Epithelial cell of proximal tubule (primary cell): Measurements from ENCODE around the gene SLK. TPM values are rescaled to one million over a fixed set of nuclear protein-coding genes. Genes with fewer than 3 reads are reported as not detected.

Experiments used
- DNase-seq: peaks from one replicate; pipeline ENCODE4 v3.0.0-alpha.2; 2011; ENCODE audit warnings: low read depth
- H3K4me3 ChIP-seq: 2 replicates; pipeline ENCODE4 v1.5.1; 2011; ENCODE audit warnings: low read depth, mild to moderate bottlenecking, low read length
- total RNA-seq: library from RNA; depleted of rRNA; stranded (reverse); fragments of >200 nt; gene quantifications from 2 replicates; pipeline ENCODE4 v1.2.3, GENCODE V29; 2015
- TF ChIP-seq, protein P1 (sequence below): conservative IDR thresholded peaks from 2 replicates; pipeline ENCODE4 v1.5.1; 2012; ENCODE audit warnings: low read depth, mild to moderate bottlenecking, low read length

Gene SLK
- total RNA-seq, 1 donor from 2014 or later, result 30.4 TPM

DNA sequence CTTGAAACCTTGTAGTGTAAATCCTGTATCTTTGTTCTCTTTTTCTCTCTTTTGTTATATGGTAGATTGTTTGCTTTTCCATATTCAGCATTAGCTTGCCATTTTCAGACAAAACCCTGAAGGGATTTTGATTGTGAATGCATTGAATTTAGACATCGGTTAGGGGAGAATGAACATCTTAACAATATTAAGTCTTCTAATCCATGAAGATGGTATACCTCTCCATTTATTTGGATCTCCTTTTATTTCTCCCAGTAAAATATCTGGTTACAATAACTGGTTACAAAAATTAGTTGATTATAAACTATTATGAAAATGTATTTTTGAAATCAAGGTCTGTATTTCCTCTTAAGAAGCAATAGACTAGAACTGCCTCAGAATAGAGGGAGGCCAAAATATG, 12.4 kb upstream of the SLK start:
- TF ChIP-seq, protein P1, sequence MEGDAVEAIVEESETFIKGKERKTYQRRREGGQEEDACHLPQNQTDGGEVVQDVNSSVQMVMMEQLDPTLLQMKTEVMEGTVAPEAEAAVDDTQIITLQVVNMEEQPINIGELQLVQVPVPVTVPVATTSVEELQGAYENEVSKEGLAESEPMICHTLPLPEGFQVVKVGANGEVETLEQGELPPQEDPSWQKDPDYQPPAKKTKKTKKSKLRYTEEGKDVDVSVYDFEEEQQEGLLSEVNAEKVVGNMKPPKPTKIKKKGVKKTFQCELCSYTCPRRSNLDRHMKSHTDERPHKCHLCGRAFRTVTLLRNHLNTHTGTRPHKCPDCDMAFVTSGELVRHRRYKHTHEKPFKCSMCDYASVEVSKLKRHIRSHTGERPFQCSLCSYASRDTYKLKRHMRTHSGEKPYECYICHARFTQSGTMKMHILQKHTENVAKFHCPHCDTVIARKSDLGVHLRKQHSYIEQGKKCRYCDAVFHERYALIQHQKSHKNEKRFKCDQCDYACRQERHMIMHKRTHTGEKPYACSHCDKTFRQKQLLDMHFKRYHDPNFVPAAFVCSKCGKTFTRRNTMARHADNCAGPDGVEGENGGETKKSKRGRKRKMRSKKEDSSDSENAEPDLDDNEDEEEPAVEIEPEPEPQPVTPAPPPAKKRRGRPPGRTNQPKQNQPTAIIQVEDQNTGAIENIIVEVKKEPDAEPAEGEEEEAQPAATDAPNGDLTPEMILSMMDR, result no peak
- no peak overlapping the region for H3K4me3 ChIP-seq
- no peak for DNase-seq

DNA sequence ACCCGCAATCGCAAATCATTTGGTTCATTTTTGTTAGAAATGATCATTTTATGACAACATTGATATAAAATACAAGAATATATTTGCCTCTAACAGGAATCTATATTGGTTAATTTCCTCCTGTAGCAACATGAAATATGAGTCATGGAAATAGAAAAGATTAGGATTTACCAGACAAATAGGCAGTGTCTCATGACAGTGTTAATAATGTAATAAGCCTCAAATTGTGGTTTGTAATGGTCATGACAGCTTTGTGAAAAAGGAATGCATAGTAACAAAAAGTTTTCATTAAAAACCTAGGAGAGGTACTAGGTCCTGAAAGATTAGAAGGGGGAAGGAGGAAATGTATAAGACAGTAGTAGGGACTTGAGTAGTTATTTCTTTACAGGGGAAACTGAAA, 7.9 kb upstream of the SLK start:
- DNase-seq, result no peak
- no peak overlapping the region for H3K4me3 ChIP-seq
- TF ChIP-seq, protein P1, result no peak

DNA sequence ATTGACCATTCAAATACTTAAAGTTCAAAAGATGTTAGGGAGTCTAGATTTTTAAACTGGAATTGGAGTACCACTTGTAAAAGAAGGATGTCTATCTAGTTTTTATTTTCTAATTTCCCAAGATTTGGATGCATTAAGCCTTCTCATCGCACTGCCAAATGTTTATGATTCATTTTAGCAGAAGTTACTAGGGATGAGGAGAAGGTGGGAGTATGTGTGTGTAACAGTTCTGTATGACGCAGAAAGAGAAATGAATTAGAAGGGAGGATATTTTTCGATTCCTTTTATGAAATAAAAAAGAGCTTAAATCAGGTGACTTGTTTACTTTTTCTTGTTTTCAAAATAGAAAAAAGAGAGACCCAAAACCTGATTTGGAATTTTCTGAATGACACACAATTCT, 6.8 kb upstream of the SLK start:
- no peak overlapping the region for H3K4me3 ChIP-seq
- no peak for DNase-seq
- TF ChIP-seq, protein P1, result no peak

DNA sequence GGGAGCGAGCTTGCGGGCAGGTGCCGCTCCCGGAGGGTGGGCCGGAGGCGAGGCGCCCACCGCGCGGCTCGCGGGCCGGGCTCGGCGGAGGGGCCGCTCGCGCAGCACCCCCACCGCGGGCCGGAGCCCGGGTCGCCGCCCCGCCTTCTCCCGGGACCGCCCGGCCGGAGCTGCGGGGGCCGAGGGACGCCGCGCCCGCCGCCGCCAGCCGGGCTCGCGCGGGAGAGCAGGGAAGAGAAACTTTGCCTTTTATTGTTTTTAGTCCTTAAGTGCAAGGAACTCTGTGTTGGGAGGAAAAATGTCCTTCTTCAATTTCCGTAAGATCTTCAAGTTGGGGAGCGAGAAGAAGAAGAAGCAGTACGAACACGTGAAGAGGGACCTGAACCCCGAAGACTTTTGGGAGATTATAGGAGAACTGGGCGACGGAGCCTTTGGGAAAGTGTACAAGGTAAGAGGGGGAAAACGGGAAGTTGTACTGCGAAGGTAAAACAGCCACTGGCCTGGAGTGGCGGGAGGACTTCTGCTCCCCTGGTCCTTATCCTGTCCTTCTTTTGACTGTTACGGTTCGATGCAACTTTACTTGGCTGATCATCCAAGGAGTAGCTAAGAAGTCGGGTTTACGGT, 620 bp downstream of the SLK start:
- DNase-seq, result no peak
- H3K4me3 ChIP-seq, result peak overlapping the region; percentile 95
- TF ChIP-seq, protein P1, result no peak

DNA sequence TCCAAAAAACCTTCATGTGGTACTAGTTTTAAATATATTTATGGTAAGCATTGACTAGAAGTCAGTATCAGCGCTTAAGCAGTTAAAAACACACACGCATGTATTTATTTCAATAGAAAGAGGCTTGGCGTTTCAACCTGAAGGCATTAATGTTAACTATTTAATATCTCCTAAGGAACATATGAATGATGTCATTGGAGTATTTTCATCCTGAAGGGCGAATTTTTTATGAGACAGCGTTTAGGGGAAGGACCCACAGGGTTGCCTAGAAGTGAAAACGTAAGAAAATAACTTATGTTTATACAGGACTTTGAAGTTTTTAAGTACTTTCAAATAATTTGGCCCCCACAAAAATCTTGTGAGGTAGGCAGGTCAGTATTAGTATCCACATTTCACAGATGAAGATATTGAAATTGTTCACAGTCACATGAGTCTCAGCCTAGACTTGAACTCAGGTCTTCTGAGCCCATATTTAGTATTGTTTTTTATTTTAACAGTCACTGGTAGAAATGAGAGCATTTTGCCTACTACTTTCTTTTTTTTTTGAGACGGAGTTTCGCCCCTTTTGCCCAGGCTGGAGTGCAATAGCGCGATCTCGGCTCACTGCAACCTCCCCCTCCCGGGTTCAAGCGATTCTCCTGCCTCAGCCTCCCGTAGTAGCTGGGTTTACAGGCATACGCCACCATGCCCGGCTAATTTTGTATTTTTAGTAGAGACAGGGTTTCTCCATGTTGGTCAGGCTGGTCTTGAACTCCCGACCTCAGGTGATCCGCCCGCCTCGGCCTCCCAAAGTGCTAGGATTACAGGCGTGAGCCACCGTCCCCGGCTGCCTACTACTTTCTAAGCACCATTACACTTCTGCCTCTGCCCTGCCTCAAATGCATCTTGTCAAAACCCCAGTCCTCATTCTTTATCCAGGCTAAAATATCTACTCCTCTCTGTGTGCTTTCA, 1.8 kb downstream of the SLK start:
- H3K4me3 ChIP-seq, result peak overlapping the region; percentile 95
- DNase-seq, result no peak
- TF ChIP-seq, protein P1, result no peak

DNA sequence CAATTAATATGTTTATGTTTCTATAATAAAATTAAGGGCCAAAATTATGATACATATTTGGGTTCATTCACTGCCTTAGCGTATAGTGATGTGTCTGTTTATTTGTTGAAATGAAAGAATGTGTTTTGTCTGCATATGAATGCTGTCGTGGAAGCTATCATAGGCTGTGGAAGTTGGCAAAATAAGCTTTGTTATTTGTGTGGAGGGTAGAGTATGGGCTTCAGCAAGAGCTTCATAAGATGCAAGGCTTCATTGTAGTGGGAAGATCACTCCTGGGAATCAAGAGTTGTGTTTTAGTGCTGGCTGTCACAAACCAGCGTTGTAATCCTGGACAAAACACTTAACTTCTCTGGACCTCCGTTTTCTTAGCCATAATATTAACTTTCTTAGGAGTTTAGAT, 2.5 kb downstream of the SLK start:
- TF ChIP-seq, protein P1, result no peak
- peak overlapping the region; percentile 95 for H3K4me3 ChIP-seq
- DNase-seq, result no peak
